ENCODE data around the gene DDRGK1. TPM values are rescaled to one million over a fixed set of nuclear protein-coding genes. Genes with fewer than 3 reads are reported as not detected.

DDRGK1 gene
- 100 to 1,000 TPM in 2 of 4 donors, 10 to 100 TPM in 2; 76.7 to 117 (median 89.9) TPM for total RNA-seq

- DNase-seq (ENCODE audit: low spot score in 2 of 2) = peak; percentile 88 to 97
- WGBS, 2 donors = 0 to 1% methylated on average over 24 to 45 of the region's 48 CpGs
- peak within 1 kb of the TSS; percentile 64 to 89 (median 73) for H3K4me3 ChIP-seq
- no peaks in the 10 kb centered on the region for H3K9me3 ChIP-seq
- TF ChIP-seq EP300 (IDR thresholded peaks at IDR 0.05) (peak; percentile 90 to 94), CTCF (IDR thresholded peaks at IDR 0.05) (no peak), POLR2A (IDR thresholded peaks at IDR 0.05) (peak; percentile 57 to 85)
- H3K36me3 ChIP-seq = peaks cover 0 to 38% (median 11%) of the 10 kb centered on the region in 3 donors
- H3K4me1 ChIP-seq = peaks cover 0 to 21% (median 9%) of the 10 kb centered on the region in 4 donors
- H3K27me3 ChIP-seq = no peaks in the 10 kb centered on the region
- H3K27ac ChIP-seq = peak within 1 kb of the TSS; percentile 72 to 94 (median 87)
These were observed at the start of gene DDRGK1 for GRCh38 chr20:3204124-3204794. Gene DDRGK1, minus strand, starts transcription at chr20:3204682. Its CDS starts 55 bp downstream, at chr20:3204627.

- no peak for TF ChIP-seq POLR2A (IDR thresholded peaks at IDR 0.05)
- TF ChIP-seq EP300 (IDR thresholded peaks at IDR 0.05) = no peak
- no peak for TF ChIP-seq CTCF (IDR thresholded peaks at IDR 0.05)
- no peak overlapping the region for H3K27ac ChIP-seq
- WGBS, 2 donors = 50 to 79% methylated on average over 1 to 5 of the region's 8 CpGs
- DNase-seq (ENCODE audit: low spot score in 2 of 2) = no peak
- peaks cover 4 to 73% (median 11%) of the 10 kb centered on the region in 3 donors for H3K36me3 ChIP-seq
- no peak overlapping the region for H3K4me3 ChIP-seq
- no peaks in the 10 kb centered on the region for H3K9me3 ChIP-seq
- peaks cover 0 to 15% (median 7%) of the 10 kb centered on the region in 4 donors for H3K4me1 ChIP-seq
- peaks cover 0 to 8% of the 10 kb centered on the region in 2 donors for H3K27me3 ChIP-seq
These were observed 47.3 kb upstream of the DDRGK1 start for GRCh38 chr20:3251806-3252205.

- 53 to 62% methylated on average over 10 of the region's 10 CpGs for WGBS, 2 donors
- Histone ChIP-seq H3K27ac (no peak overlapping the region), H3K9me3 (no peaks in the 10 kb centered on the region), H3K4me1 (peaks cover 0 to 15% (median 7%) of the 10 kb centered on the region in 4 donors), H3K4me3 (no peak overlapping the region), H3K27me3 (peaks cover 0 to 8% of the 10 kb centered on the region in 2 donors), H3K36me3 (peaks cover 0 to 56% (median 9%) of the 10 kb centered on the region in 3 donors)
- TF ChIP-seq CTCF (IDR thresholded peaks at IDR 0.05) (no peak), EP300 (IDR thresholded peaks at IDR 0.05) (no peak), POLR2A (IDR thresholded peaks at IDR 0.05) (no peak)
- DNase-seq (ENCODE audit: low spot score in 2 of 2) = no peak
These were observed 45.6 kb upstream of the DDRGK1 start for GRCh38 chr20:3250091-3250504.

- peaks cover 0 to 45% (median 0%) of the 10 kb centered on the region in 3 donors for H3K36me3 ChIP-seq
- H3K27ac ChIP-seq = no peak overlapping the region
- peak overlapping the region in 1 of 4 donors; percentile 12 for H3K4me3 ChIP-seq
- 24 to 29% methylated on average over 17 to 18 of the region's 18 CpGs for WGBS, 2 donors
- no peak for TF ChIP-seq CTCF (IDR thresholded peaks at IDR 0.05)
- TF ChIP-seq POLR2A (IDR thresholded peaks at IDR 0.05) = no peak
- no peak for TF ChIP-seq EP300 (IDR thresholded peaks at IDR 0.05)
- peaks cover 0 to 15% (median 7%) of the 10 kb centered on the region in 4 donors for H3K4me1 ChIP-seq
- H3K9me3 ChIP-seq = no peaks in the 10 kb centered on the region
- DNase-seq (ENCODE audit: low spot score in 2 of 2) = no peak
- H3K27me3 ChIP-seq = peaks cover 0 to 8% of the 10 kb centered on the region in 2 donors
These were observed 44.5 kb upstream of the DDRGK1 start for GRCh38 chr20:3248993-3249347.

Measured in tibial nerve (tissue), 4 donors.